ENCODE measurements around the gene CHRNA7.

GRCh38 chr15:32134842-32135241 is 104.5 kb downstream of the CHRNA7 start:
- TF ChIP-seq CTCF (conservative IDR thresholded peaks at IDR 0.05; ENCODE audit: low read length) (no peak), EZH2phosphoT487 (IDR thresholded peaks at IDR 0.05; ENCODE audit: borderline replicate concordance) (no peak)
